Measurements from ENCODE around the gene PRDM15.
A peak's percentile ranks its signal among the peaks of the same experiment; 100 is the strongest.

Gene PRDM15

GRCh38 chr21:41885341-41886024, 6.3 kb upstream of the PRDM15 start:
- DNase-seq: no peak

GRCh38 chr21:41884501-41885030, 5.4 kb upstream of the PRDM15 start:
- DNase-seq: no peak

GRCh38 chr21:41883582-41883981, 4.4 kb upstream of the PRDM15 start:
- no peak for DNase-seq

DNA sequence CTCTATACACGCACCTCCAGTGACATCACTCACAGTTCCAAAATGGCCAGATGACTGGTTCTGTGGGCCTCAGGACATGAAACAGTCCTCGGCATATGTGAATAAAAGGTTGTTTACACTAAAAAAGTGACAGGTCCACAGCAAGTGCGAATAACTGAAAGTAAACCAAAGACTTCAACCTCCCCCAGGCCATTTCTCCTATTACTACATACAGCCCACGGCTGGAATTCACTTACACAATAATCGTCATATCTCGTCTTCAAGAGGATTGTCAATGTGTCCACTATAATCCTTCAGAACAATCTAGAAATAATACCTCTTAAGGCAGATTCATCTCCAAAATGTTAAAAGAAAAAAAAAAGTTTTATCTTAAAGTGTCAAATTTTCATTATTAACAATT, 1.9 kb upstream of the PRDM15 start:
- no peak for DNase-seq

DNA sequence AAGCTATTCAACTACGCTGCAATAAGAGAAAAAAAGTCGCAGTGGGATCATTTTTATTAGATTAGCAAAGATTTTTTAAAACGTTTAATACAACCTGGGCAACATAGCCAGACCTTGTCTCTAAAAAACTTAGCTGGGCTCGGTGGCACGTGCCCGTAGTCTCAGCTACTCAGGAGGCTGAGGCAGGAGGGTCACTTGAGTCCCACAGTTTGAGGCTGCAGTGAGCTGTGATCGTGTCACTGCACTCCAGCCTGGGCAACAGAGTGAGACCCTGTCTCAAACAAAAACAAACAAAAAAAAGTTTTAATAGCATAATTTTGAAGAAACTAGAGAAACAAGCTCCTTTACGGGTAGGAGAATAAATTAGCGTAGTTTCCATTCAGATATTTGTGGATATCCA, 1.0 kb upstream of the PRDM15 start:
- DNase-seq: no peak

- DNase-seq: peak in 49 of 56 donors; percentile 29 to 89 (median 69)
Observed at GRCh38 chr21:41878831-41879189, 334 bp downstream of the PRDM15 start.

GRCh38 chr21:41877901-41878830, 978 bp downstream of the PRDM15 start:
- peak in 6 of 56 donors; percentile 12 to 58 (median 18) for DNase-seq

DNA sequence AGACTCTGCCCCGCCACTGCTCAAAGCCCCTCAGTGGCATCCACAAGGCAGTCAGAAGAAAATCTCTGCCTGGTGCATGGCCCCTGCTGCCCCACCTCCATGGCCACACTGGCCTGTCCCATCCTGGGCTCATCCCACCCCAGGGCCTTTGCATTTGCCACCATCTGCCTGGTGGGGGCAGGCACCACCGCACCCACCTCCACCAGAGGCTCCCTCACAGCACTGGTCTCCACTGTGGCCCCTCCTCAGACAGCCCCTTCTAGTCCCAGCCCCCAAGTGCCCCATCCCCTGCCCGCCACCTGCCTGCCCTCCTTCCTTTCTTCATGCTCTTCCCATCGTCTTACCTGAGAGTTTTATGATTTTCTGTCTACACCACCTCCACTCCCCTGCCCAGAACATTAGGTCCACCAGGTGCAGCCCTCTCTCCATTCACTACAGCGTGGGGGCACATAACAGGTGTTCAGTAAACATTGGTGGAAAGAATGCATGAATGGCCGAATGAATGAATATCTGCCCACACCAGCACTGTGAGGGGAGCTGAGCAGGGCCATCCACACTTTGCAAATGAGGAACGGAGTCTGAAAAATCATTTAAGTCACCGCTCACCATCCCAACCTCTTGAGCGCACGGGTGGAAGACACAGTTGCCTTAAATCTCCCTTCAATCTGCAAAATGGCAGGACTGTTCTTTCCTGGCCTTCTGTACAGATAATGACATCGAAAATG, 2.1 kb downstream of the PRDM15 start:
- no peak for DNase-seq

GRCh38 chr21:41876396-41876795, 2.7 kb downstream of the PRDM15 start:
- no peak for DNase-seq

DNA sequence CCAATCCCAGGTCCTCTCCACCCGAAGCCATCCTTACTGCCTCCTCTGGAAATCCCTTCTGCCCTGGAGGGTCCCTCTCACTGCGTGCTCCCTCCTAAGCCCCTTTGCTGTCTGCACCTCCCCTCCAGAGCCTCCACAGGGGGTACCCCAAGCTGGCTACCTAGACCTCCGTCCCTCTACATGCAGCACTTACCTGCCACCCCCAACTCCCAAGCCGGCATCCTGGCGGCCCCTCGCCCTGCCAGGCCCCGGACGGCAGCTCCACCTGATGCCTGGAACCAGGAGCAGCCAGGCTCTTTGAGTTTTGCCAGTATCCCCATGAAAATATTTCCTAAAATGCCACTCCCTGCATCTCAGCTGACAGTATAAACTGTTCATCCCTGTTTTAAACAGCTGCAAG, 4.1 kb downstream of the PRDM15 start:
- no peak for DNase-seq

DNA sequence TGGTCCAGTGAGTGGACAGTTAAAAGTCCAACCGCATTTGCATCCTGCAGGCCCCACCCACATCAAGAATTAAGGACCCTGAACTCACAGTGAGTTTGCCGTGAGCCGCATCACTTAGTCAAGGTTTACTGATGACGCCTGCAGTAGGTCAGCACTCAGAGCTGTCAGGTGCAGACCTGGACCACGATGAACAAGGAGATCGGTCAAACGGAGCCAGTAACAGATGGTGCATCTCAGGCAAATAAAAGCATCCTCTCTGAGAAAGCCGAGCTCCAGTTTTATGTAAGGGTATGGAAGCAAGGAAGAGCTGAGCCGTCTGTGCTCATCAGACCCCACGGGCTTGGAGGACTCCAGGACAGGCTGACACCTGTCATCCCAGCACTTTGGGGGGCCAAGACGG, 4.5 kb downstream of the PRDM15 start:
- no peak for DNase-seq

- no peak for DNase-seq
Observed at GRCh38 chr21:41873426-41873825, 5.7 kb downstream of the PRDM15 start.

DNA sequence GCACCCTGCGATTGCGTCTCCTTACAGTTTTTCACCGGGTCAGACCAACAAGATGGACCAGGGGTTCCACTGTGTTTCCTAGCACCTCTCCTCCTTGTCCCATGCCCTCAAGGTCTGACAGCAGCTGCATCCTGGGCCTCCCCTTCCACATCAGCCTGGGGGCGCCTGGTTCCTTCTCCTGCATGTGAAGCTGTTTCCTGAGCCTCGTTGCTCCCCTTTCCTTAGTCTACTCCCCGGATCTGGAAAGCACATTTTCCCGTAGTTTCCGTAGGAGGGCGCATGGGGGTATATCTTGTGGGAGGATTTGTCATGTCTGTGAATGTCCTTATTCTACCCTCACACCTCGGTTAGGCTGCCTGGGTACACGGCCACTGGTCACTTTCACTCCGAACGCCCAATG, 6.1 kb downstream of the PRDM15 start:
- DNase-seq: no peak

- DNase-seq: no peak
Observed at GRCh38 chr21:41871293-41872030, 7.7 kb downstream of the PRDM15 start.

DNA sequence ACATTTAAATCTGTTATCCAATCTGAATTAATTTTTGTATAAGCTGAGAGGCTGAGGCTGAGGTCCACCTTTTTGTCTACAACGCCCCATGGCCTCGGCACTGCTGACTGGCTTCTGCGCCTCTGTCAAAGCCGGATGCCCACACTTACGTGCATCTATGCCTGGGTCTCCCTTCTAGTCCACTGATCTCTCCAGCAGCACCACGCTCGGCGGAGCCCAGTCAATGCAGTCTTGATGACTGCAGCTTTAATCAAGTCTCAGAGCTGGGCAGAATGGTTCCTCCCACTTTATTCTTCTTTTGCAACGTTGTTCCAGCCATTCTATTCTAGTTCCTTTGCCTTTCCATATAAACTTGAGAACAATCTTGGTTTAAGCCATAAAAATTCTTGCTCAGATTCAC, 9.4 kb downstream of the PRDM15 start:
- DNase-seq: no peak

- DNase-seq: no peak
Observed at GRCh38 chr21:41868062-41868710, 11.0 kb downstream of the PRDM15 start.

GRCh38 chr21:41867313-41867712, 11.8 kb downstream of the PRDM15 start:
- no peak for DNase-seq

GRCh38 chr21:41866274-41866809, 12.8 kb downstream of the PRDM15 start:
- DNase-seq: no peak

GRCh38 chr21:41865002-41865777, 14.0 kb downstream of the PRDM15 start:
- DNase-seq: no peak

All from amygdala (tissue), 56 donors.